Astrocyte (in vitro differentiated cells and primary cell): ENCODE results near the gene ADCY4. TPM values are rescaled to one million over a fixed set of nuclear protein-coding genes. Genes with fewer than 3 reads are reported as not detected.
A peak's percentile ranks its signal among the peaks of the same experiment; 100 is the strongest.

Experiments used
- DNase-seq: peaks from one replicate; pipeline ENCODE4 v3.0.0-alpha.2; 2010; ENCODE audit warnings: low read depth
- FAIRE-seq: peaks from 2 replicates; lab custom pipeline; 2011; peaks lifted over from hg19 to GRCh38; lab: Jason Lieb, UNC
- H2AFZ ChIP-seq: 2 replicates; pipeline ENCODE4 v1.6.0; 2012; ENCODE audit warnings: low read depth, low read length, inconsistent platforms
- H3K27ac ChIP-seq: 2 replicates; pipeline ENCODE4 v1.5.1; 2011; ENCODE audit warnings: low read depth, low read length, inconsistent platforms
- H3K27me3 ChIP-seq: 2 replicates; pipeline ENCODE4 v1.6.0; 2011; ENCODE audit warnings: low read length, inconsistent platforms; ENCODE audit not compliant: insufficient read depth
- H3K36me3 ChIP-seq: 2 replicates; pipeline ENCODE4 v1.5.1; 2011; ENCODE audit warnings: low read length, inconsistent platforms; ENCODE audit not compliant: insufficient read depth
- H3K4me1 ChIP-seq: 2 replicates; pipeline ENCODE4 v1.5.1; 2011; ENCODE audit warnings: low read length, inconsistent platforms; ENCODE audit not compliant: insufficient read depth
- H3K4me2 ChIP-seq: 2 replicates; pipeline ENCODE4 v1.6.0; 2012; ENCODE audit warnings: low read length, inconsistent platforms
- H3K4me3 ChIP-seq: 2 replicates; pipeline ENCODE4 v1.5.1; 2011; ENCODE audit warnings: low read depth, mild to moderate bottlenecking, low read length, inconsistent platforms; ENCODE audit not compliant: insufficient read depth
- H3K79me2 ChIP-seq: 2 replicates; pipeline ENCODE4 v1.6.0; 2012; ENCODE audit warnings: mild to moderate bottlenecking, low read length, inconsistent platforms; ENCODE audit not compliant: insufficient read depth
- H3K9ac ChIP-seq: 2 replicates; pipeline ENCODE4 v1.6.0; 2012; ENCODE audit warnings: mild to moderate bottlenecking, low read length, inconsistent platforms
- H3K9me3 ChIP-seq: 2 replicates; pipeline ENCODE4 v1.5.1; 2012; ENCODE audit warnings: low read depth, mild to moderate bottlenecking, low read length, inconsistent platforms; ENCODE audit not compliant: insufficient read depth
- H4K20me1 ChIP-seq: 2 replicates; pipeline ENCODE4 v1.6.0; 2012; ENCODE audit warnings: low read length, inconsistent platforms; ENCODE audit not compliant: insufficient read depth
- H3K27ac Mint-ChIP-seq: one replicate; pipeline ENCODE4 v1.8.0; 2021; ENCODE audit warnings: mild to moderate bottlenecking, mixed read lengths; ENCODE audit not compliant: unreplicated experiment
- H3K27me3 Mint-ChIP-seq: one replicate; pipeline ENCODE4 v1.8.0; 2021; ENCODE audit warnings: low read depth, mixed read lengths; ENCODE audit not compliant: unreplicated experiment
- H3K36me3 Mint-ChIP-seq: one replicate; pipeline ENCODE4 v1.8.0; 2021; ENCODE audit warnings: low read depth, mixed read lengths; ENCODE audit not compliant: unreplicated experiment
- H3K4me1 Mint-ChIP-seq: one replicate; pipeline ENCODE4 v1.8.0; 2021; ENCODE audit warnings: low read depth, mixed read lengths; ENCODE audit not compliant: unreplicated experiment
- H3K4me3 Mint-ChIP-seq: one replicate; pipeline ENCODE4 v1.8.0; 2021; ENCODE audit warnings: mild to moderate bottlenecking, moderate library complexity, mixed read lengths; ENCODE audit not compliant: unreplicated experiment
- H3K9me3 Mint-ChIP-seq: one replicate; pipeline ENCODE4 v1.8.0; 2021; ENCODE audit warnings: mild to moderate bottlenecking, mixed read lengths; ENCODE audit not compliant: unreplicated experiment
- EZH2 ChIP-seq: IDR thresholded peaks from 2 replicates; pipeline ENCODE4 v1.6.1; 2012; ENCODE audit warnings: mild to moderate bottlenecking, low read length, inconsistent platforms; ENCODE audit not compliant: insufficient read depth
- total RNA-seq: library from RNA; stranded (reverse); gene quantifications from 2 replicates; pipeline ENCODE4 v1.2.1, GENCODE V29; 2021
- TF ChIP-seq, protein P1 (sequence below): IDR thresholded peaks from 2 replicates; pipeline ENCODE4 v1.5.1; 2011; ENCODE audit warnings: low read depth, mild to moderate bottlenecking, inconsistent platforms, low read length, moderate library complexity; ENCODE audit not compliant: insufficient read depth

Gene ADCY4
- total RNA-seq, 1 donor from 2014 or later = 0.32 TPM

DNA sequence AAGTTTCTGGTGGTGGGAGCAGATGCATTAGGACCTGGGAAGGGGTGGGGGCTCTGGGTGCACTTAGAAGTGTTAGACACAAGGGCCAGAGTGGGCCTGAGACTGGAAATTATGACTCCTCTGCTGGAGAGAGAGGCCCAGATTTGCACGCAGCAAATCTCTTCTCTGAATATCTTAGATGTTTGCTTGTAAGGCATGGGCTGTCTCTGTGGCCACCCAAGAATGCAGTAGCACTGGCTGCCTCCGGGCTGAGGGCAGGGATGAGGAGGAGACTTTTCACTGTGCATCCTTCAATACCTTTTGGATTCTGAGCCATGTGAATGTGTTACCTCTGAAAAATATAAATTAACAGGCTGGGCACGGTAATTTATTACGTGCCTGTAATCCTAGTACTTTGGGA lies 49.5 kb downstream of the ADCY4 start:
- Histone ChIP-seq H3K4me2 (no peak overlapping the region), H3K9me3 (no peaks in the 10 kb centered on the region), H3K79me2 (no peaks in the 10 kb centered on the region), H3K4me3 (no peak overlapping the region), H3K27me3 (no peaks in the 10 kb centered on the region), H3K36me3 (peaks cover 3% of the 10 kb centered on the region), H3K9ac (no peak overlapping the region), H3K27ac (no peak overlapping the region), H4K20me1 (peaks cover 12% of the 10 kb centered on the region), H3K4me1 (no peaks in the 10 kb centered on the region), H2AFZ (no peak overlapping the region)
- no peak for FAIRE-seq
- Mint-ChIP-seq H3K4me1 (peaks cover 10% of the 10 kb centered on the region), H3K27ac (peak overlapping the region; percentile 2), H3K36me3 (peaks cover 8% of the 10 kb centered on the region), H3K4me3 (no peak overlapping the region), H3K9me3 (no peaks in the 10 kb centered on the region), H3K27me3 (no peaks in the 10 kb centered on the region)
- DNase-seq = peak; percentile 17
- no peak for TF ChIP-seq EZH2
- TF ChIP-seq, protein P1, sequence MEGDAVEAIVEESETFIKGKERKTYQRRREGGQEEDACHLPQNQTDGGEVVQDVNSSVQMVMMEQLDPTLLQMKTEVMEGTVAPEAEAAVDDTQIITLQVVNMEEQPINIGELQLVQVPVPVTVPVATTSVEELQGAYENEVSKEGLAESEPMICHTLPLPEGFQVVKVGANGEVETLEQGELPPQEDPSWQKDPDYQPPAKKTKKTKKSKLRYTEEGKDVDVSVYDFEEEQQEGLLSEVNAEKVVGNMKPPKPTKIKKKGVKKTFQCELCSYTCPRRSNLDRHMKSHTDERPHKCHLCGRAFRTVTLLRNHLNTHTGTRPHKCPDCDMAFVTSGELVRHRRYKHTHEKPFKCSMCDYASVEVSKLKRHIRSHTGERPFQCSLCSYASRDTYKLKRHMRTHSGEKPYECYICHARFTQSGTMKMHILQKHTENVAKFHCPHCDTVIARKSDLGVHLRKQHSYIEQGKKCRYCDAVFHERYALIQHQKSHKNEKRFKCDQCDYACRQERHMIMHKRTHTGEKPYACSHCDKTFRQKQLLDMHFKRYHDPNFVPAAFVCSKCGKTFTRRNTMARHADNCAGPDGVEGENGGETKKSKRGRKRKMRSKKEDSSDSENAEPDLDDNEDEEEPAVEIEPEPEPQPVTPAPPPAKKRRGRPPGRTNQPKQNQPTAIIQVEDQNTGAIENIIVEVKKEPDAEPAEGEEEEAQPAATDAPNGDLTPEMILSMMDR = no peak

DNA sequence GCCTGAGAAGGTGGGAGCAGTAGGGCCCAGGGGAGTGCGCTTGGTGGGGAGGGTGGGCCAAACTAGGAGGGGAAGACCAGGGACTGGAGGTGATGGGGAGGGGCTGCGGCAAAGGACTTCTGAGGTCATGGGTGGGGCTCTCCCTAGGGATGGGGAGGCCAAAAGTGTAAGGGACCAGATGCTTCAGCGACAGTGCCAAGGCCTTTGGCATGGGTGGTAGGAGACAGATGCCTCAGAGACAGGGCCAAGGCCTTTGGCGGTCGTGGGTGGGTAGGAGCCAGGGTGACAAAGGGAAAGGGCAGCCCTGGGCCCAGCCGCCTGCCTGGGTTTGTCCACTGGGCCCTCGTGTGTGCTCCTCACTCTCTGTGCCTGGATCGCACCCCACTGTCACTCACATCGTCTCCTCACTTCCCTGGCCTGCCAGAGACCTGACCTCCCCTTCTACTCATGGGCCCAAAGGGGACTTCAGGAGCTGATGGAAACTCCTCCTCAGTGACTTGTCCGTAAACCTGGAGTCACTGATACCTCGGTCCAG lies 50.3 kb downstream of the ADCY4 start:
- no peak overlapping the region for H3K9ac ChIP-seq
- no peak overlapping the region for H2AFZ ChIP-seq
- H3K27ac ChIP-seq = no peak overlapping the region

More for the DNA sequence above, 50.3 kb downstream of the ADCY4 start:
- DNase-seq (no peak), FAIRE-seq (no peak)
- no peaks in the 10 kb centered on the region for H3K27me3 ChIP-seq
- TF ChIP-seq, protein P1 = no peak
- TF ChIP-seq EZH2 = no peak
- H3K79me2 ChIP-seq = no peaks in the 10 kb centered on the region
- no peak overlapping the region for H3K4me3 ChIP-seq
- peaks cover 2% of the 10 kb centered on the region for H3K36me3 ChIP-seq
- H3K4me1 ChIP-seq = no peaks in the 10 kb centered on the region
- Mint-ChIP-seq H3K9me3 (no peaks in the 10 kb centered on the region), H3K4me1 (peaks cover 10% of the 10 kb centered on the region), H3K27ac (no peak overlapping the region), H3K36me3 (peaks cover 7% of the 10 kb centered on the region), H3K4me3 (no peak overlapping the region), H3K27me3 (no peaks in the 10 kb centered on the region)
- no peaks in the 10 kb centered on the region for H3K9me3 ChIP-seq
- H3K4me2 ChIP-seq = no peak overlapping the region
- H4K20me1 ChIP-seq = peaks cover 12% of the 10 kb centered on the region
